Measurements from ENCODE around the gene ACSF2.
"Not testable (repeated sequence)": the region's sequence is repeated elsewhere in the genome, so short reads cannot be mapped to it uniquely, and the experiment has no call there.

ACSF2 gene

DNA sequence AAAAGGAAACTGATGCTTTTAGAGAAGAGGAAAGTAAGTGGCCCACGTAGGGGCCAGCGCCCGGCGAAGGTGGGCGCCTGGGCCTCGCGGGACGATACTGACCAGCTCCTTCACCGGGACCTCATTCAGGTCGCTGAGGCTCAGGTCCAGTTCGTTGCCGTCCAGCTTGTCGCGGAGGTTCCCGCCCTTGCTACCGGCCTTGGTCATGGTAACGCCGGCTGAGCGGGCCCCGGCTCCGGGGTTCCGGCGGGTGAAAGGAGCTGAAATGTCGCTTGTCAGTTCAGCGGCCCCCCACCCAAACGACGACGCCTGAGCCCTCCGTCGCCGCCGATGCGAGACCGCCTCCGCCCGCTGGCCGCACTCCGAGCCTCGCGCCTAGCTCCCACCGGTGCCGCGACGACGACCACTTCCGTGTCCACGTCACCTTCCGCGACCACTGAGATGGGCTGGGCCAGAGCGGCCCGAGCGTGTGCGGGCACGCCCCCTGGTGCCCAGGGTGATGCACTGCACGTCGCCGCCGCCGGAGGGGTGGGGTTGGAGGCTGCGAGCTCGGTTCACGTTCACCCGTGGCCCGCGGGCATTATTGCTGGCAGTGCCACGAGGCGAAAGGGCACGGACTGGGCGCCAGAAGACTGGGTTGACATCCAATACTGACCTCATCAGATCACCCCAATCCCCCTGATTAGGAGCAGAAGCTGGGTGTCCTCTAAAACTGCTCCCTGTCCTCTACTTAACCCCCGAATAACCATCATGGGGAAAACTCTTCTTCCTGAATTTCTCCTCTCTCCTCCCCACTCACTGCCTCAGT, 28.7 kb upstream of the ACSF2 start, which contains the start of gene LRRC59:
LRRC59 (minus strand) TSS at position 413 of the 808 bp plus-strand sequence; CDS start at position 207, 206 bp downstream.
- DNase-seq (ENCODE audit: low spot score) (peak; percentile 89), ATAC-seq (ENCODE audit: low read depth) (peak; percentile 85)
- peak; percentile 97 for TF ChIP-seq CTCF (IDR thresholded peaks at IDR 0.05; ENCODE audit: poor library complexity, severe bottlenecking)
- H3K36me3 ChIP-seq (ENCODE audit: low read depth) = peaks cover 43% of the 10 kb centered on the region
- H3K27me3 ChIP-seq (ENCODE audit: insufficient read depth, poor library complexity, severe bottlenecking) = no peaks in the 10 kb centered on the region
- H3K4me3 ChIP-seq (ENCODE audit: severe bottlenecking) = peak within 1 kb of the TSS; percentile 93
- peak within 1 kb of the TSS; percentile 70 for H3K27ac ChIP-seq (ENCODE audit: poor library complexity, severe bottlenecking)
- H3K4me1 ChIP-seq (ENCODE audit: insufficient read depth, poor library complexity, severe bottlenecking) = peaks cover 13% of the 10 kb centered on the region
- no peaks in the 10 kb centered on the region for H3K9me3 ChIP-seq (ENCODE audit: severe bottlenecking)

DNA sequence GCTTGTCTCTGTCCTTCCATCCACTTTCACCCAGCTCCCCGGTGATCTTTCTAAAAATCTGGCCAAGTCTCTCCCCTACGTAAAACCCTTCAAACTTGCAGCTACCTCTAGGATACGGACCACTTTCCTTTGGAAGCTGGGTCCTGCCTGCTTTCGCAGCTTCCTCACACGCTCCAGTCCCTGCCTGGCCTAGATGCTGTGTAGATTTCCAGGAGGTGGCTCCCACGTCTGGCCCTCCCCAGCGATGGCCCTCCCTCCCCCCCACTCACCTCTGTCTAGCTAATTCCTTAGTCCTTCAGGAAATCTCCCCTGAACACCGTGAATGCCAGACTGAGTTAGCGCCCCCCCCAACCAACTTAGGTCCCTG, 28.1 kb upstream of the ACSF2 start:
- H3K27me3 ChIP-seq (ENCODE audit: insufficient read depth, poor library complexity, severe bottlenecking) = no peaks in the 10 kb centered on the region
- ATAC-seq (ENCODE audit: low read depth) (no peak), DNase-seq (ENCODE audit: low spot score) (no peak)
- H3K27ac ChIP-seq (ENCODE audit: poor library complexity, severe bottlenecking) = no peak overlapping the region
- no peaks in the 10 kb centered on the region for H3K9me3 ChIP-seq (ENCODE audit: severe bottlenecking)
- TF ChIP-seq CTCF (IDR thresholded peaks at IDR 0.05; ENCODE audit: poor library complexity, severe bottlenecking) = no peak
- no peak overlapping the region for H3K4me3 ChIP-seq (ENCODE audit: severe bottlenecking)
- peaks cover 9% of the 10 kb centered on the region for H3K4me1 ChIP-seq (ENCODE audit: insufficient read depth, poor library complexity, severe bottlenecking)
- peaks cover 37% of the 10 kb centered on the region for H3K36me3 ChIP-seq (ENCODE audit: low read depth)

- ATAC-seq (ENCODE audit: low read depth); H3K27me3 ChIP-seq (ENCODE audit: insufficient read depth, poor library complexity, severe bottlenecking); H3K27ac ChIP-seq (ENCODE audit: poor library complexity, severe bottlenecking); DNase-seq (ENCODE audit: low spot score); H3K4me3 ChIP-seq (ENCODE audit: severe bottlenecking); H3K4me1 ChIP-seq (ENCODE audit: insufficient read depth, poor library complexity, severe bottlenecking); H3K9me3 ChIP-seq (ENCODE audit: severe bottlenecking): not testable (repeated sequence)
- H3K36me3 ChIP-seq (ENCODE audit: low read depth) = peaks cover 29% of the 10 kb centered on the region
Observed at GRCh38 chr17:50398672-50399071, 27.3 kb upstream of the ACSF2 start.

DNA sequence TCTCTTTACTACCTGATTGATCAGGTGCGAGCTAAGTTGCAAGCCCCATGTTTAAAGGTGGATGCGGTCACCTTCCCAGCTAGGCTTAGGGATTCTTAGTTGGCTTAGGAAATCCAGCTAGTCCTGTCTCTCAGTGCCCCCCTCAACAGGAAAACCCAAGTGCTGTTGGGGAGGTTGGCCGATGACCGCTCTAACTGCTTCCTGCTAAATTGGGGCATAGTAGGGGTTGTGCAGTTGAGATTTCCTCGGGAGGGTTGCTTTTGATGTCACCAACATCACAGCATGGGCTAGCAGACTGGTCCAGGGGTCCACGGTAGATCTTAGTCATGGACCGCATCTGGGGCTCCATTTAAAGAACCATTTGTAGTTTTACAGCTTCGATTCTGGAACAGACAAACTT, 26.4 kb upstream of the ACSF2 start:
- DNase-seq (ENCODE audit: low spot score) = not testable (repeated sequence)

DNA sequence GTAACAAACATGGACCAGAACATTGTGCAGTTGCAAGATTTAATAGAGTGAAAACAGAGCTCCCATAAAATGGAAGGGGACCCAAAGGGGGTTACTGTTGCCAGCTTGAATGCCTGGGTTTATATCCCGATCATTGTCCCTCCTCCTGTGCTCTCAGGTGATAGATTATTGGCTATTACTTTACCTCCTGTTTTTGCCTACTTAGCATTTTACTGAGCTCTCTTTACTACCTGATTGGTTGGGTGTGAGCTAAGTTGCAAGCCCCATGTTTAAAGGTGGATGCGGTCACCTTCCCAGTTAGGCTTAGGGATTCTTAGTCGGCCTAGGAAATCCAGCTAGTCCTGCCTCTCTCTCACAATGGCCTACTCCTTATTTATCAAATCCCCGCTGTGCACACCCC, 20.7 kb upstream of the ACSF2 start:
- not testable (repeated sequence) for ATAC-seq (ENCODE audit: low read depth); H3K9me3 ChIP-seq (ENCODE audit: severe bottlenecking); H3K4me1 ChIP-seq (ENCODE audit: insufficient read depth, poor library complexity, severe bottlenecking); H3K27ac ChIP-seq (ENCODE audit: poor library complexity, severe bottlenecking); H3K27me3 ChIP-seq (ENCODE audit: insufficient read depth, poor library complexity, severe bottlenecking); H3K36me3 ChIP-seq (ENCODE audit: low read depth); H3K4me3 ChIP-seq (ENCODE audit: severe bottlenecking); DNase-seq (ENCODE audit: low spot score)

More for the DNA sequence above, 26.4 kb upstream of the ACSF2 start:
- not testable (repeated sequence) for H3K27ac ChIP-seq (ENCODE audit: poor library complexity, severe bottlenecking); H3K4me3 ChIP-seq (ENCODE audit: severe bottlenecking); ATAC-seq (ENCODE audit: low read depth); H3K27me3 ChIP-seq (ENCODE audit: insufficient read depth, poor library complexity, severe bottlenecking); H3K4me1 ChIP-seq (ENCODE audit: insufficient read depth, poor library complexity, severe bottlenecking); H3K9me3 ChIP-seq (ENCODE audit: severe bottlenecking)
- peaks cover 20% of the 10 kb centered on the region for H3K36me3 ChIP-seq (ENCODE audit: low read depth)

- Histone ChIP-seq H3K27me3 (ENCODE audit: insufficient read depth, poor library complexity, severe bottlenecking) (no peaks in the 10 kb centered on the region), H3K36me3 (ENCODE audit: low read depth) (no peaks in the 10 kb centered on the region), H3K4me1 (ENCODE audit: insufficient read depth, poor library complexity, severe bottlenecking) (no peaks in the 10 kb centered on the region), H3K27ac (ENCODE audit: poor library complexity, severe bottlenecking) (no peak overlapping the region), H3K9me3 (ENCODE audit: severe bottlenecking) (no peaks in the 10 kb centered on the region), H3K4me3 (ENCODE audit: severe bottlenecking) (no peak overlapping the region)
- TF ChIP-seq CTCF (IDR thresholded peaks at IDR 0.05; ENCODE audit: poor library complexity, severe bottlenecking) = no peak
- DNase-seq (ENCODE audit: low spot score) (no peak), ATAC-seq (ENCODE audit: low read depth) (no peak)
Observed at GRCh38 chr17:50406578-50406977, 19.4 kb upstream of the ACSF2 start.

Measured in RWPE2 (cell line).